A549 (cell line): ENCODE results near the gene CALCB. TPM values are rescaled to one million over a fixed set of nuclear protein-coding genes. Genes with fewer than 3 reads are reported as not detected.

ENCODE experiments used
- ATAC-seq, 2 experiments: fragments of 200-7000 bp in 1 of 2; fragments of >200 bp in 1 of 2; cut with Nextera tagmentation in 1 of 2; cut with Tn5 transposase in 1 of 2; 3 replicates each; pipeline versions ENCODE4 v1.8.0 to v1.9.1; 2018 to 2020; ENCODE audit warnings: mild to moderate bottlenecking in 1 of 2, moderate library complexity in 1 of 2
- CTCF ChIA-PET: fragments of 300-600 bp; sonication (Branson Sonifier 250); formaldehyde crosslinking; extraction: SDS; loops from one replicate; lab custom pipeline; 2021; ENCODE audit warnings: antibody characterized with exemption, inconsistent platforms; lab: Yijun Ruan, JAX
- POLR2A ChIA-PET: fragments of 350-600 bp; formaldehyde crosslinking; extraction: SDS; loops from one replicate; lab custom pipeline; 2021; ENCODE audit warnings: antibody characterized with exemption, inconsistent platforms; lab: Yijun Ruan, JAX
- DNase-seq, 2 experiments: peaks; one replicate each; pipeline versions ENCODE4 v3.0.0 to v3.0.0-alpha.2; 2011 to 2016; ENCODE audit warnings: low read depth in 1 of 2, low spot score in 1 of 2
- FAIRE-seq: peaks from 2 replicates; lab custom pipeline; 2011; peaks lifted over from hg19 to GRCh38; lab: Jason Lieb, UNC
- H3K27ac ChIP-seq, 2 experiments: fragments of >200 bp; sonication (Bioruptor Twin); formaldehyde crosslinking; 3 replicates each; pipeline ENCODE4 v1.5.1; 2016 to 2017
- H3K4me1 ChIP-seq: fragments of >200 bp; sonication (Bioruptor Twin); formaldehyde crosslinking; 3 replicates; pipeline ENCODE4 v1.6.1; 2016
- H3K4me2 ChIP-seq: fragments of >200 bp; sonication (Bioruptor Twin); formaldehyde crosslinking; 3 replicates; pipeline ENCODE4 v1.6.1; 2016
- H3K4me3 ChIP-seq: fragments of >200 bp; sonication (Bioruptor Twin); formaldehyde crosslinking; 3 replicates; pipeline ENCODE4 v1.5.1; 2016
- H3K9me3 ChIP-seq: fragments of >200 bp; sonication (Bioruptor Twin); formaldehyde crosslinking; 3 replicates; pipeline ENCODE4 v1.6.1; 2016
- ATOH8 ChIP-seq: fragments of 250-450 bp; sonication (Bioruptor Pico); IDR thresholded peaks from 2 replicates; pipeline ENCODE4 v1.5.0; 2020; ENCODE audit warnings: low read depth, mild to moderate bottlenecking, moderate library complexity
- EHMT2 ChIP-seq: fragments of 200-600 bp; sonication (generic); IDR thresholded peaks from 2 replicates; pipeline ENCODE4 v1.6.1; 2016; ENCODE audit warnings: antibody characterized with exemption, low read depth, mild to moderate bottlenecking, moderate library complexity
- ELK1 ChIP-seq: fragments of 150-350 bp; IDR thresholded peaks from 2 replicates; pipeline ENCODE4 v1.6.1; 2014; ENCODE audit warnings: low read depth, mild to moderate bottlenecking, low read length
- FOXS1 ChIP-seq: fragments of 250-450 bp; sonication (Bioruptor Pico); IDR thresholded peaks from 2 replicates; pipeline ENCODE4 v1.5.0; 2020; ENCODE audit warnings: mild to moderate bottlenecking, moderate library complexity
- HEYL ChIP-seq: fragments of 250-450 bp; sonication (Bioruptor Pico); IDR thresholded peaks from 2 replicates; pipeline ENCODE4 v1.8.0; 2021; ENCODE audit warnings: mild to moderate bottlenecking, moderate library complexity
- MAFK ChIP-seq: fragments of 450-650 bp; IDR thresholded peaks from 2 replicates; pipeline ENCODE4 v1.6.1; 2014; ENCODE audit not compliant: partially characterized antibody
- MYC ChIP-seq: IDR thresholded peaks from 2 replicates; pipeline ENCODE4 v1.6.1; 2012; ENCODE audit warnings: mild to moderate bottlenecking, inconsistent platforms, low read length, improper control_type of control experiment, borderline replicate concordance
- PHF8 ChIP-seq: fragments of 200-600 bp; sonication (generic); IDR thresholded peaks from 2 replicates; pipeline ENCODE4 v1.6.1; 2016; ENCODE audit warnings: low read depth, mild to moderate bottlenecking, antibody characterized with exemption, moderate library complexity, borderline replicate concordance
- POLR2AphosphoS2 ChIP-seq: conservative IDR thresholded peaks from 2 replicates; pipeline ENCODE4 v1.6.1; 2012; ENCODE audit warnings: low read length, improper control_type of control experiment, inconsistent platforms
- RAD21 ChIP-seq, 2 experiments: fragments of >200 bp in 1 of 2; sonication (Bioruptor Twin) in 1 of 2; formaldehyde crosslinking in 1 of 2; IDR thresholded peaks in 1 of 2; conservative IDR thresholded peaks in 1 of 2; 2 replicates in 1 of 2; 3 replicates in 1 of 2; pipeline ENCODE4 v1.6.1; 2012 to 2018; ENCODE audit warnings: inconsistent platforms in 1 of 2
- RFX5 ChIP-seq: fragments of 450-650 bp; IDR thresholded peaks from 2 replicates; pipeline ENCODE4 v1.7.1; 2014; ENCODE audit warnings: antibody characterized with exemption, mild to moderate bottlenecking, moderate library complexity
- RNF2 ChIP-seq: fragments of 200-600 bp; sonication (generic); IDR thresholded peaks from 2 replicates; pipeline ENCODE4 v1.6.1; 2016; ENCODE audit warnings: low read depth, mild to moderate bottlenecking, antibody characterized with exemption, moderate library complexity, borderline replicate concordance
- SMC3 ChIP-seq: fragments of >200 bp; sonication (Bioruptor Twin); formaldehyde crosslinking; IDR thresholded peaks from 3 replicates; pipeline ENCODE4 v1.6.1; 2018; ENCODE audit warnings: inconsistent platforms
- ZNF302 ChIP-seq: fragments of 250-450 bp; sonication (Bioruptor Pico); IDR thresholded peaks from 2 replicates; pipeline ENCODE4 v1.9.0; 2021; ENCODE audit warnings: inconsistent platforms, mild to moderate bottlenecking, moderate library complexity
- WGBS: methylation state at CpG from one replicate; pipeline ENCODE4 v1.1.6; 2017; ENCODE audit errors: missing lambda C conversion rate; 5-methylcytosine and 5-hydroxymethylcytosine counted together
- polyA plus RNA-seq, 4 experiments: library from polyadenylated mRNA; depleted of rRNA in 3 of 4; stranded (reverse); fragments of >200 nt; fragmentation: RNase III in 1 of 4; extraction: RNeasy Plus Mini Kit Qiagen cat#74134 plus additional on column Dnase treatment in 1 of 4; gene quantifications; 2 replicates in 3 of 4; 3 replicates in 1 of 4; pipeline ENCODE4 v1.2.3, GENCODE V29; 2011 to 2017

CALCB gene
- polyA plus RNA-seq, 2 of the 4 experiments (the other 2 are of a cell fraction), result 0.39 TPM; not detected in 1

GRCh38 chr11:15034687-15035267 is 38.6 kb upstream of the CALCB start:
- peak overlapping the region; percentile 37; the same call in 1 of the 3 replicates for H3K4me2 ChIP-seq
- H3K4me1 ChIP-seq, result no peaks in the 10 kb centered on the region
- WGBS, result 14% methylated on average over 5 of the region's 5 CpGs
- H3K9me3 ChIP-seq, result no peaks in the 10 kb centered on the region
- POLR2A ChIA-PET, result interaction anchor here (0.6 kb wide), 1 partner anchor 706 kb away, joined by 3 read pairs; no protein-coding TSS in a partner anchor
- DNase-seq, result peak in 1 of 2 experiments; percentile 3
- no peak overlapping the region for H3K27ac ChIP-seq
- CTCF ChIA-PET, result interaction anchor here (0.7 to 1.2 kb wide), 5 partner anchors 13 to 245 kb away, joined by 3 to 5 read pairs (median 4); no protein-coding TSS in a partner anchor
- no peak for FAIRE-seq
- ATAC-seq, result peak; percentile 58 to 61; a peak in 4 of 6 replicates
- H3K4me3 ChIP-seq, result no peak overlapping the region
- no peak for TF ChIP-seq MYC
- no peak for TF ChIP-seq EHMT2
- no peak for TF ChIP-seq MAFK
- TF ChIP-seq RNF2, result no peak
- no peak for TF ChIP-seq PHF8
- TF ChIP-seq ATOH8, result no peak

GRCh38 chr11:15035283-15035682 is 38.1 kb upstream of the CALCB start:
- FAIRE-seq (no peak), ATAC-seq (peak in 1 of 2 experiments; percentile 38; a peak in 2 of 6 replicates), DNase-seq (no peak)
- Histone ChIP-seq H3K9me3 (no peaks in the 10 kb centered on the region), H3K4me3 (no peak overlapping the region), H3K4me1 (no peaks in the 10 kb centered on the region), H3K27ac (no peak overlapping the region), H3K4me2 (peak overlapping the region; percentile 37; the same call in 1 of the 3 replicates)
- CTCF ChIA-PET, result interaction anchor here (1.0 to 1.2 kb wide), 2 partner anchors 41 to 246 kb away, joined by 3 read pairs; no protein-coding TSS in a partner anchor
- no peak for TF ChIP-seq FOXS1 (CRISPR knock-in tag)
- no peak for TF ChIP-seq ZNF302
- TF ChIP-seq RFX5, result no peak
- WGBS, result 38% methylated on average over 3 of the region's 12 CpGs
- POLR2A ChIA-PET, result no interaction called here

- POLR2A ChIA-PET, result no interaction called here
Observed at GRCh38 chr11:15038963-15039362, 34.4 kb upstream of the CALCB start.

GRCh38 chr11:15045209-15045608 is 28.2 kb upstream of the CALCB start:
- FAIRE-seq, result no peak
- no peak overlapping the region for H3K4me3 ChIP-seq

More at GRCh38 chr11:15038963-15039362, 34.4 kb upstream of the CALCB start:
- H3K4me3 ChIP-seq, result no peak overlapping the region
- TF ChIP-seq POLR2AphosphoS2, result no peak
- TF ChIP-seq RAD21 (conservative IDR thresholded peaks at IDR 0.05 in 1 of 2, IDR thresholded peaks at IDR 0.05 in 1 of 2), result peak; percentile 34 to 46; a peak in 4 of 5 replicates
- no peak for TF ChIP-seq HEYL
- TF ChIP-seq SMC3, result peak; percentile 37; the same call in 2 of the 3 replicates
- peak in 1 of 2 experiments; percentile 7 for DNase-seq
- no peak for FAIRE-seq
- no peak overlapping the region for H3K4me2 ChIP-seq
- H3K4me1 ChIP-seq, result no peaks in the 10 kb centered on the region
- peak in 1 of 2 experiments; percentile 34; a peak in 1 of 6 replicates for ATAC-seq
- H3K9me3 ChIP-seq, result no peaks in the 10 kb centered on the region
- CTCF ChIA-PET, result interaction anchor here (0.7 to 2.3 kb wide), 5 partner anchors 10 to 165 kb away, joined by 3 to 12 read pairs (median 7); partner anchors contain the start of gene CALCB
- 54% methylated on average over 2 of the region's 2 CpGs for WGBS
- no peak overlapping the region for H3K27ac ChIP-seq

More at GRCh38 chr11:15045209-15045608, 28.2 kb upstream of the CALCB start:
- DNase-seq (no peak), ATAC-seq (no peak)
- peak; percentile 59 for TF ChIP-seq MAFK
- no peak for TF ChIP-seq ELK1
- no peak overlapping the region for H3K4me2 ChIP-seq
- H3K9me3 ChIP-seq, result no peaks in the 10 kb centered on the region
- no peaks in the 10 kb centered on the region for H3K4me1 ChIP-seq
- no peak overlapping the region for H3K27ac ChIP-seq
- ChIA-PET POLR2A (no interaction called here), CTCF (interaction anchor here (0.7 kb wide), 1 partner anchor 178 kb away, joined by 3 read pairs; no protein-coding TSS in a partner anchor)
